HepG2 (cell line): ENCODE measurements around the gene SSBP4. TPM values are rescaled to one million over a fixed set of nuclear protein-coding genes. Genes with fewer than 3 reads are reported as not detected.

ENCODE experiments used
- ARID3A ChIP-seq: IDR thresholded peaks from 2 replicates; pipeline ENCODE4 v1.6.1; 2012; ENCODE audit warnings: low read depth, low read length, improper control_type of control experiment
- GABPB1 ChIP-seq: IDR thresholded peaks from 2 replicates; pipeline ENCODE4 v1.6.1; 2016; ENCODE audit warnings: mild to moderate bottlenecking, missing genetic modification reagents, moderate library complexity, missing compliant biosample characterization
- HNF1A ChIP-seq, 2 experiments: sonication (generic) in 1 of 2; formaldehyde crosslinking in 1 of 2; IDR thresholded peaks; 2 replicates each; pipeline versions ENCODE4 v1.4.0 to v1.6.1; 2016 to 2020; ENCODE audit warnings: borderline replicate concordance in 1 of 2, low read depth in 1 of 2, mild to moderate bottlenecking in 1 of 2, missing genetic modification reagents in 1 of 2
- KDM3A ChIP-seq: IDR thresholded peaks from 2 replicates; pipeline ENCODE4 v1.6.1; 2018; ENCODE audit warnings: low read depth, missing compliant biosample characterization
- NFKB2 ChIP-seq: sonication (generic); formaldehyde crosslinking; IDR thresholded peaks from 2 replicates; pipeline ENCODE4 v1.4.0; 2020; ENCODE audit warnings: missing genetic modification reagents, borderline replicate concordance
- ZBTB42 ChIP-seq: sonication (generic); formaldehyde crosslinking; IDR thresholded peaks from 2 replicates; pipeline ENCODE4 v1.5.0; 2020; ENCODE audit warnings: mild to moderate bottlenecking, missing genetic modification reagents
- ZNF142 ChIP-seq: sonication (generic); formaldehyde crosslinking; IDR thresholded peaks from 2 replicates; pipeline ENCODE4 v1.4.0; 2020; ENCODE audit warnings: missing genetic modification reagents
- ZNF574 ChIP-seq: sonication (generic); formaldehyde crosslinking; IDR thresholded peaks from 2 replicates; pipeline ENCODE4 v1.4.0; 2020; ENCODE audit warnings: missing genetic modification reagents
- ZNF770 ChIP-seq: sonication (generic); formaldehyde crosslinking; IDR thresholded peaks from 2 replicates; pipeline ENCODE4 v1.5.0; 2020; ENCODE audit warnings: mild to moderate bottlenecking, missing genetic modification reagents
- polyA plus RNA-seq, 8 experiments: library from polyadenylated mRNA; depleted of rRNA in 3 of 8; stranded (reverse) in 7 of 8; unstranded in 1 of 8; fragments of >200 nt; fragmentation: Illumina TruSeq in 4 of 8; extraction: Trizol in 4 of 8; gene quantifications; 2 replicates each; pipeline versions ENCODE4 v1.2.1 to v1.2.3, GENCODE V29; 2011 to 2016; ENCODE audit warnings: low read depth in 4 of 8, missing spikeins in 1 of 8, mixed read lengths in 1 of 8; ENCODE audit not compliant: insufficient read depth in 1 of 8
- total RNA-seq, 5 experiments: library from RNA; depleted of rRNA; stranded (reverse); fragments of >200 nt; fragmentation: Illumina TruSeq; extraction: Trizol; gene quantifications; 2 replicates each; pipeline ENCODE4 v1.2.3, GENCODE V29; 2016; ENCODE audit warnings: low read depth in 1 of 5

The SSBP4 gene
- total and polyA plus RNA-seq, 2 of the 13 experiments (the other 11 are each of a cell fraction or from before 2014, with no cell fraction given) = 20.8 to 39.5 TPM

- TF ChIP-seq ZNF770 (CRISPR knock-in tag) (peak; percentile 58; the same call in 1 of the 2 replicates), NFKB2 (peak; percentile 67; the same call in 1 of the 2 replicates), ARID3A (no peak), ZNF574 (peak; percentile 55), ZNF142 (0 out of 2 replicates have a peak, but pooled peaks have one; percentile 44), KDM3A (CRISPR knock-in tag) (peak; percentile 50), HNF1A (IDR thresholded peaks at IDR 0.05; ENCODE audit: low read depth) (no peak), HNF1A (CRISPR knock-in tag; IDR thresholded peaks at IDR 0.05; ENCODE audit: borderline replicate concordance) (no peak; the same call in 1 of the 2 replicates), GABPB1 (CRISPR knock-in tag) (peak; percentile 92), ZBTB42 (CRISPR knock-in tag) (peak; percentile 66; the same call in 1 of the 2 replicates)
These were observed 1.8 kb upstream of the SSBP4 start (continued) for GRCh38 chr19:18417250-18418028.
